H1 (cell line): ENCODE measurements around the gene CFAP97. TPM values are rescaled to one million over a fixed set of nuclear protein-coding genes. Genes with fewer than 3 reads are reported as not detected.

Source experiments
- CTCF ChIA-PET: fragments of 300-600 bp; sonication (Branson Sonifier 250); formaldehyde crosslinking; loops from one replicate; lab custom pipeline; 2021; ENCODE audit not compliant: partially characterized antibody; lab: Charles Lee
- POLR2A ChIA-PET: fragments of 300-600 bp; sonication (Branson Sonifier 250); formaldehyde crosslinking; loops from one replicate; lab custom pipeline; 2021; ENCODE audit warnings: inconsistent platforms; ENCODE audit not compliant: partially characterized antibody; lab: Charles Lee
- DNase-seq, 2 experiments: peaks; one replicate each; pipeline versions ENCODE4 v3.0.0 to v3.0.0-alpha.2; 2010 to 2022; ENCODE audit warnings: low spot score in 2 of 2, low read depth in 1 of 2, mixed read lengths in 1 of 2
- FAIRE-seq: peaks from 2 replicates; lab custom pipeline; 2011; peaks lifted over from hg19 to GRCh38; lab: Jason Lieb, UNC
- H2AFZ ChIP-seq: 2 replicates; pipeline ENCODE4 v1.8.1; 2012; ENCODE audit warnings: low read length, inconsistent platforms
- H2AK5ac ChIP-seq: 2 replicates; pipeline ENCODE4 v1.6.1; 2013; ENCODE audit warnings: low read depth, low read length
- H2BK120ac ChIP-seq: replicated peaks from 2 replicates; pipeline ENCODE3; 2013; ENCODE audit warnings: low read depth, low read length, inconsistent platforms
- H2BK12ac ChIP-seq: 2 replicates; pipeline ENCODE4 v1.6.1; 2013; ENCODE audit warnings: low read depth, low read length
- H2BK15ac ChIP-seq: 2 replicates; pipeline ENCODE4 v1.6.1; 2013; ENCODE audit warnings: low read length
- H2BK20ac ChIP-seq: 2 replicates; pipeline ENCODE4 v1.6.1; 2013; ENCODE audit warnings: low read length
- H2BK5ac ChIP-seq: 2 replicates; pipeline ENCODE4 v1.6.1; 2013; ENCODE audit warnings: low read depth, low read length
- H3K14ac ChIP-seq: 2 replicates; pipeline ENCODE4 v1.6.1; 2013; ENCODE audit warnings: inconsistent platforms; ENCODE audit not compliant: insufficient read length
- H3K18ac ChIP-seq: 2 replicates; pipeline ENCODE4 v1.6.1; 2013; ENCODE audit warnings: low read length; ENCODE audit errors: extremely low read depth
- H3K23ac ChIP-seq: 2 replicates; pipeline ENCODE4 v1.6.1; 2013; ENCODE audit warnings: inconsistent platforms; ENCODE audit not compliant: insufficient read length
- H3K23me2 ChIP-seq: 2 replicates; pipeline ENCODE4 v1.6.1; 2013; ENCODE audit warnings: low read depth, low read length
- H3K27ac ChIP-seq: 2 replicates; pipeline ENCODE4 v1.6.1; 2011; ENCODE audit warnings: low read depth, low read length, inconsistent platforms
- H3K27me3 ChIP-seq, 4 experiments: replicated peaks in 1 of 4; 1 replicate in 1 of 4; 2 replicates in 3 of 4; pipeline versions ENCODE4 v1.6.1 to v1.8.1; 2011 to 2013; ENCODE audit warnings: low read length in 3 of 4, mild to moderate bottlenecking in 3 of 4, inconsistent platforms in 2 of 4, mixed read lengths in 2 of 4, moderate library complexity in 1 of 4; ENCODE audit not compliant: control insufficient read depth in 3 of 4, insufficient read depth in 3 of 4; ENCODE audit errors: extremely low read depth in 1 of 4
- H3K36me3 ChIP-seq, 4 experiments: 2 replicates each; pipeline versions ENCODE4 v1.6.1 to v1.8.1; 2011 to 2013; ENCODE audit warnings: mild to moderate bottlenecking in 4 of 4, low read length in 3 of 4, moderate library complexity in 2 of 4, control low read depth in 1 of 4, inconsistent platforms in 1 of 4; ENCODE audit not compliant: insufficient read depth in 4 of 4, control insufficient read depth in 2 of 4
- H3K4ac ChIP-seq: replicated peaks from 2 replicates; pipeline ENCODE3; 2013; ENCODE audit warnings: low read length, low read depth, mixed read lengths, inconsistent platforms; ENCODE audit not compliant: insufficient read length
- H3K4me1 ChIP-seq, 4 experiments: replicated peaks in 1 of 4; 1 replicate in 1 of 4; 2 replicates in 3 of 4; pipeline versions ENCODE4 v1.6.1 to v1.8.1; 2011 to 2013; ENCODE audit warnings: low read length in 3 of 4, inconsistent platforms in 2 of 4, mixed read lengths in 1 of 4; ENCODE audit not compliant: insufficient read depth in 4 of 4, control insufficient read depth in 3 of 4
- H3K4me2 ChIP-seq, 2 experiments: 2 replicates each; pipeline versions ENCODE4 v1.6.1 to v1.8.1; 2011 to 2013; ENCODE audit warnings: low read depth in 2 of 2, low read length in 2 of 2, control low read depth in 1 of 2, inconsistent platforms in 1 of 2, mild to moderate bottlenecking in 1 of 2; ENCODE audit not compliant: insufficient read depth in 1 of 2
- H3K4me3 ChIP-seq, 4 experiments: fragments of 200-600, 300-600 bp in 1 of 4; sonication (generic), shearing (Covaris generic), sonication (Bioruptor Twin) in 1 of 4; 2 replicates each; pipeline versions ENCODE4 v1.5.1 to v1.8.1; 2011 to 2016; ENCODE audit warnings: low read length in 4 of 4, low read depth in 3 of 4, control low read depth in 2 of 4, inconsistent platforms in 2 of 4, mild to moderate bottlenecking in 2 of 4, mixed read lengths in 1 of 4, moderate library complexity in 1 of 4; ENCODE audit not compliant: insufficient read depth in 2 of 4; ENCODE audit errors: extremely low read depth in 1 of 4
- H3K56ac ChIP-seq: replicated peaks from 2 replicates; pipeline ENCODE3; 2013; ENCODE audit warnings: low read depth, mild to moderate bottlenecking, mixed read lengths, low read length, inconsistent platforms; ENCODE audit not compliant: insufficient read length
- H3K79me1 ChIP-seq: 2 replicates; pipeline ENCODE4 v1.6.1; 2013; ENCODE audit warnings: low read depth, low read length, control low read depth
- H3K79me2 ChIP-seq, 2 experiments: 2 replicates each; pipeline versions ENCODE4 v1.6.1 to v1.8.1; 2012 to 2013; ENCODE audit warnings: low read length in 2 of 2, mild to moderate bottlenecking in 2 of 2, inconsistent platforms in 1 of 2; ENCODE audit not compliant: insufficient read depth in 2 of 2, control insufficient read depth in 1 of 2
- H3K9ac ChIP-seq, 4 experiments: replicated peaks in 1 of 4; 1 replicate in 1 of 4; 2 replicates in 3 of 4; pipeline versions ENCODE4 v1.6.1 to v1.8.1; 2011 to 2013; ENCODE audit warnings: low read depth in 3 of 4, low read length in 3 of 4, control low read depth in 2 of 4, mild to moderate bottlenecking in 2 of 4, moderate library complexity in 2 of 4, inconsistent platforms in 1 of 4; ENCODE audit errors: extremely low read depth in 1 of 4
- H3K9me3 ChIP-seq, 2 experiments: 2 replicates each; pipeline versions ENCODE4 v1.6.1 to v1.8.1; 2012 to 2013; ENCODE audit warnings: mild to moderate bottlenecking in 2 of 2, moderate library complexity in 2 of 2, control low read depth in 1 of 2, inconsistent platforms in 1 of 2, low read depth in 1 of 2, low read length in 1 of 2, mixed read lengths in 1 of 2; ENCODE audit not compliant: insufficient read depth in 2 of 2
- H4K20me1 ChIP-seq, 2 experiments: replicated peaks in 1 of 2; 2 replicates each; pipeline versions ENCODE3 to v1.8.1; 2011 to 2013; ENCODE audit warnings: inconsistent platforms in 2 of 2, low read length in 2 of 2, mild to moderate bottlenecking in 1 of 2; ENCODE audit not compliant: insufficient read depth in 2 of 2, control insufficient read depth in 1 of 2
- H4K5ac ChIP-seq: 2 replicates; pipeline ENCODE4 v1.6.1; 2013; ENCODE audit warnings: low read length, low read depth, mixed read lengths, inconsistent platforms; ENCODE audit not compliant: insufficient read length
- H4K8ac ChIP-seq: 2 replicates; pipeline ENCODE4 v1.8.0; 2013; ENCODE audit warnings: mild to moderate bottlenecking, moderate library complexity, low read length, inconsistent platforms; ENCODE audit not compliant: insufficient read depth; ENCODE audit errors: extremely low read depth
- H4K91ac ChIP-seq: replicated peaks from 2 replicates; pipeline ENCODE3; 2013; ENCODE audit warnings: low read length, mixed read lengths, inconsistent platforms; ENCODE audit not compliant: insufficient read length
- CREB1 ChIP-seq: IDR thresholded peaks from 2 replicates; pipeline ENCODE4 v1.6.1; 2012; ENCODE audit warnings: inconsistent platforms
- POLR2A ChIP-seq, 2 experiments: IDR thresholded peaks; 1 replicate in 1 of 2; 2 replicates in 1 of 2; pipeline ENCODE4 v1.6.1; 2011; ENCODE audit warnings: low read depth in 2 of 2, low read length in 2 of 2, mild to moderate bottlenecking in 2 of 2; ENCODE audit errors: control extremely low read depth in 1 of 2
- TCF12 ChIP-seq: IDR thresholded peaks from 2 replicates; pipeline ENCODE4 v1.6.1; 2011; ENCODE audit warnings: low read depth, mild to moderate bottlenecking, low read length
- ZNF274 ChIP-seq: IDR thresholded peaks from 2 replicates; pipeline ENCODE4 v1.7.0; 2012; ENCODE audit warnings: low read length, borderline replicate concordance; ENCODE audit errors: extremely low read depth
- WGBS, 2 experiments: shearing (Covaris generic) in 1 of 2; methylation state at CpG; one replicate each; pipeline versions ENCODE4 v1.1.6 to v1.1.7; 2013 to 2015; ENCODE audit warnings: low lambda C conversion rate in 2 of 2, mixed read lengths in 2 of 2, inconsistent platforms in 1 of 2, low coverage in 1 of 2, missing lambda C conversion rate in 1 of 2; ENCODE audit not compliant: insufficient replicate concordance in 2 of 2, insufficient coverage in 1 of 2, insufficient read length in 1 of 2; ENCODE audit errors: extremely low coverage in 1 of 2, missing lambda C conversion rate in 1 of 2; 5-methylcytosine and 5-hydroxymethylcytosine counted together
- polyA plus RNA-seq, 7 experiments: library from polyadenylated mRNA; depleted of rRNA in 3 of 7; stranded (reverse) in 5 of 7; unstranded in 2 of 7; fragments of >200 nt in 5 of 7; fragments of 200-250 nt in 2 of 7; gene quantifications; 1 replicate in 5 of 7; 2 replicates in 1 of 7; 4 replicates in 1 of 7; pipeline versions ENCODE4 v1.2.1 to v1.2.3, GENCODE V29; 2011 to 2013; ENCODE audit warnings: missing spikeins in 2 of 7, mixed read lengths in 2 of 7
- total RNA-seq: library from RNA; stranded (reverse); fragmentation: NEBNext Ultra II Directional; extraction: Animal tissue kit (Norgen Biotek cat#: 25700); gene quantifications from 2 replicates; pipeline ENCODE4 v1.2.1, GENCODE V29; 2021

CFAP97 gene
- total and polyA plus RNA-seq, 2 of the 8 experiments (the other 6 are each of a cell fraction or from before 2014, with no cell fraction given), result 9.2 to 40.4 TPM

DNA sequence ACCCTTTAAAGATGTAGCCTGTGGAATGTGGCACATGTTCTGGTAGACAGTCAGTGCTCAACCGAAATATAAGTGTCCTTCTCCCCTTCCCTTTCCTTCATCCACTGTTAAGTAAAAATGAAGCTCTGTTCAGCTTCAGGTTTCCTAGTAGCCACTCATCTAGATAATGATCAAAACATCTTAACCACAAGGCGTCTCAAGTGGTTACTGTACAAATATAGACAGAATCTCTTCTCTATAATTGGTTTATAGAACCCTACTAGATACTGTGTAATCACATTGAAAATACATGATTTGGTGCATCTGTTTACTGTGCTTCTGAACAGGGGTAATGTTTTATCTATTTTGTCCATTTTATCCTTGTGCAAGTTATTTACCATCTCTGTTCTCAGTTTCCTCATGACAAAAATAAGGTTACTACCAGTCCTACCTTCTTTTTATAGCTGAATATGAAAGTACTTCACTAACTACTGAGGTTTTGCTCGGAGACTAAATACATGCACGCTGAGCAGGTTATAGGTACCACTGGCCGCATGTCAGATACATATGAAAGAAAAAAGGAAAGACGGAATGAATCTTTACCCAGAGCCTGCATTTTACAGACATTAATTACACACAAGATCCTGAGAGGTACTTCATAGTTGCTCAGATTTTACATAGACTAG lies 81.0 kb downstream of the CFAP97 start:
- Histone ChIP-seq H2BK5ac (no peak overlapping the region), H3K18ac (no peak overlapping the region), H3K56ac (no peak overlapping the region), H2BK20ac (no peak overlapping the region), H4K8ac (no peak overlapping the region), H3K79me2 (no peaks in the 10 kb centered on the region), H3K9ac (no peak overlapping the region), H4K5ac (no peak overlapping the region), H2BK12ac (no peak overlapping the region), H3K9me3 (no peaks in the 10 kb centered on the region; a peak in 1 of 4 replicates), H3K4me1 (peaks cover 0 to 15% (median 6%) of the 10 kb centered on the region in 4 experiments), H3K79me1 (no peaks in the 10 kb centered on the region), H3K23ac (no peak overlapping the region), H2AK5ac (no peak overlapping the region), H3K4me3 (no peak overlapping the region), H3K4me2 (no peak overlapping the region), H3K23me2 (peaks cover 5% of the 10 kb centered on the region; the same call in 1 of the 2 replicates), H2AFZ (no peak overlapping the region), H3K36me3 (no peaks in the 10 kb centered on the region), H3K27ac (no peak overlapping the region), H4K91ac (no peak overlapping the region), H4K20me1 (no peaks in the 10 kb centered on the region), H3K14ac (no peak overlapping the region), H3K4ac (no peak overlapping the region), H2BK120ac (no peak overlapping the region), H3K27me3 (peaks cover 0 to 10% (median 9%) of the 10 kb centered on the region in 4 experiments; a peak in 6 of 7 replicates), H2BK15ac (no peak overlapping the region)
- POLR2A ChIA-PET, result interaction anchor here (0.6 to 2.7 kb wide), 3 partner anchors 14 to 422 kb away, joined by 3 to 9 read pairs (median 3); no protein-coding TSS in a partner anchor
- CTCF ChIA-PET, result interaction anchor here (0.6 to 3.5 kb wide), 7 partner anchors 8 to 117 kb away, joined by 3 to 12 read pairs (median 4); no protein-coding TSS in a partner anchor
- DNase-seq, result no peak
- TF ChIP-seq TCF12 (no peak), CREB1 (no peak), POLR2A (IDR thresholded peaks at IDR 0.05; ENCODE audit: control extremely low read depth in 1 of 2, low read depth in 2 of 2, low read length in 2 of 2) (no peak), ZNF274 (no peak)
- 88% methylated on average over 6 of the region's 6 CpGs; no CpG with 5 or more reads in 1 of the 2 experiments for WGBS, 2 experiments
- FAIRE-seq, result no peak
